NCI-H526 (cell line): ENCODE measurements around the gene DNAH6.

Experiments used
- DNase-seq, 2 experiments: peaks; one replicate each; lab custom pipeline; 2025; lab: John Stamatoyannopoulos, UW

Gene DNAH6

DNA sequence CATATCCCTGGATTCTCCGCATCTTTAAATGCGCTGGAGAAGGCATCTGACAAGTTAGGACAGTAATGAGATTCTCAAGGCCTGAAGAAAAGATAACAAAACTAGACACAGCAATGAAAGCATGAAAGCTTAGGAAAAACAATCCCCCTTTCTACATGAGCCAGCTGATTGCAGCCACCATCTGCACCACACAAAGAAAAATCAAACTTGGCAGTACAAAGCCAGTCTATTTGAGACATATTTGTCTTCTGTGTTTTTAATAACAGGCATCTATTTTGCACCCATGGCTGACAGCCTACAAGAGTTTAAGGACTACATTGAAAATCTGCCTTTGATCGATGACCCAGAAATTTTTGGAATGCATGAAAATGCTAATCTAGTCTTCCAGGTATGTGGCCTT lies 281.0 kb downstream of the DNAH6 start:
- no peak for DNase-seq

DNA sequence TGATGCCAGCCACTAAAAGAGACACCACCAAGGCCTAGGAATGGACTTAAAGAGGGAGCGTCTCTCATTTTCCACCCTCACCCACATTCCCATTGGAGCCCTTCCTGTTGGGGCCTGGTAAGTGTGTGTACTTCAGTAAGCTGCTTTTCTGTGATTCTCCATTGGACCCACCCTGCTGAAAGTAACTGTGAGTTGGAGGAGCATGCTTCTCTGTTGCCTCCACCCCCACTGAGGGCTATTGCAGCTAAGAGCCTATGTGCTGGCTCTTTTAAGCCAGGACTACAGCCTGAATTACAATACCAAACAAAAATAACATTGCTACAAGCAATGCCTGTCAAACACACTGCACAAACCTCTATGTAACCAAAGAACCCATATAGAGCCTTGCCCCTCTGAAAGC lies 283.5 kb downstream of the DNAH6 start:
- no peak for DNase-seq

- DNase-seq, result no peak
Measured at GRCh38 chr2:84800194-84800805, 284.0 kb downstream of the DNAH6 start.

GRCh38 chr2:84801811-84802210 lies 285.5 kb downstream of the DNAH6 start:
- DNase-seq, result no peak

GRCh38 chr2:84805250-84805958 lies 289.1 kb downstream of the DNAH6 start:
- no peak for DNase-seq

DNA sequence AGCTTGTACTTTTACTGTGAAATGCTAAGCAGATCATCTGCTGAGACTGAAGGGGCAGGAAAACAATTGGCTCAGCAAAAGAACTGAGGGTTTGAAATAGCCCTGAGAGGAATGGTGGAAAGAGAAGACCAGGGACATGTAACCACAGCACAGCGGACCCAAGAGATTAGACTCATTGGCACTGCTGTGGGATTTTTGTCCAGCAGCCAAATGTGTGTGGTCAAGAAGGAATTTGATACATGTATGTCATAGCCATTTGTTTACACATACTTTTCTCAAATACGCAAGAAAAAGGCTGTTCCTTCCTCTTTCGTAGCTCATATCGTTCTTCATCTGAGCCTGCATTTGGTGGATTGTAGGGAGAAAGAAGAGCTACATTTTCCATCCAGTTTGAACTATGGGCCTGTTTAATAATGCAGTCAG lies 290.8 kb downstream of the DNAH6 start:
- DNase-seq, result no peak

DNA sequence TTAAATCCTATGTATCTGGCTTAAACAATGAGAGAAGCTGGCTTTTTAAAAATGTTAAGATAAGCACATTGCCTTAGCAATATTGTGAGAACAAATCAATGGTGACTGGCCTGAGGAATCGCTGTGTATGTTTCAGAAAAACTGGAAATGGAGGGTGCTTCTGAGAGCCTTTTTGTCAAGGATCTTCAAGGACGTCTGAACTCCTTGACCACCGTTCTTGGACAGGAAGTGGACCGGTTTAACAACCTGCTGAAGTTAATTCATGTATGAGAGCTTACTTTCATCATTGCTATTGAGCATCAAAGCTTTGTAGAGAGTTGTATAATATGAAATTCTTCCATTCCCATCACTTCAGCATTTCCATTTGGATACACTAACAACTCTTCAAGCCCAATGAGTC lies 292.0 kb downstream of the DNAH6 start:
- no peak for DNase-seq

DNA sequence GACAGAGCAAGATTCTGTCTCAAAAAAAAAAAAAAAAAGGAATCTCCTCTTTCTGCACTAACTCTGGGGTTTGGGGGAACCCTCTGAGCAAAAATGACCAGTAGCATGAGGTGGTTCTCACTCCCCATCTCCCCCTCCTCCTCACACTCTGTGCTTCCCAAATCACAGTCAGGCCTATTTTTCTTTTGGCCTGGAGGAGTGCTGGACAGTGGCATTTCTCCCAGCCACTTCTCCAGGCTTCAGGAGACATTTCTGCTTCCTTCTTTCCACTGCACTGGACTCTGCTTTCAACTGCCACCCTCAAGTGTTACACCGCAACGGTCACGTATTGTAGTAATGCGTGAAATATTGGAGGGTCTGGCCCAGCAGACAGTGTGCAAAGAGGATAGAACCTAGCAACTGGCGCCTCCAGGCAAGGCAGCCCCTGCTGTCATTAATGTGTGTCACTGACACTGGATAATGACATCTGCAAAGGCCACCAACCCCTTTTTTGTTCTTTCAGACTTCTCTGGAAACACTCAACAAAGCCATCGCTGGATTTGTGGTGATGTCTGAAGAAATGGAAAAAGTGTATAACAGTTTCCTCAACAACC lies 295.6 kb downstream of the DNAH6 start:
- DNase-seq, result no peak

- no peak for DNase-seq
Measured at GRCh38 chr2:84815146-84815545, 298.8 kb downstream of the DNAH6 start.

GRCh38 chr2:84816426-84817026 lies 300.2 kb downstream of the DNAH6 start:
- DNase-seq, result no peak

DNA sequence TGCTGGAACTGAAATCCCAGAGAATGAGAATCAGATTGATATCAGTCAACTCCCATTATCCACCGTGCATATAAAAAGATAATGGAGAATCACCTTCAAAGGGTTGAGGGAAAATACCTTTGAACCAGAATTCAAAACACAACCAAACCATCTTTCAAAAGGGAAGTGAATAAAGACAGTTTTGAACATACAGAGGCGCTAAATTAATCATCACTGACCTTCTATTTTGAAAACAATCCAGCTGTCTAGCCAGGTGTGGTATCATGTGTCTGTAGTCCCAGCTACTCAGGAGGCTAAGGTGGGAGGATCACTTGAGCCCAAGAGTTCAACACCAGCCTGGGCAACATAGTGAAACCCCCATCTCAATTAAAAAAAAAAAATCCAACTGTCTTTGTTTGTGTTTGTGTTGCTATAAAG lies 300.9 kb downstream of the DNAH6 start:
- DNase-seq, result no peak

- DNase-seq, result no peak
Measured at GRCh38 chr2:84821806-84822205, 305.5 kb downstream of the DNAH6 start.

- DNase-seq, result no peak
Measured at GRCh38 chr2:84823229-84823628, 306.9 kb downstream of the DNAH6 start.

- DNase-seq, result no peak
Measured at GRCh38 chr2:84823788-84824187, 307.5 kb downstream of the DNAH6 start.

DNA sequence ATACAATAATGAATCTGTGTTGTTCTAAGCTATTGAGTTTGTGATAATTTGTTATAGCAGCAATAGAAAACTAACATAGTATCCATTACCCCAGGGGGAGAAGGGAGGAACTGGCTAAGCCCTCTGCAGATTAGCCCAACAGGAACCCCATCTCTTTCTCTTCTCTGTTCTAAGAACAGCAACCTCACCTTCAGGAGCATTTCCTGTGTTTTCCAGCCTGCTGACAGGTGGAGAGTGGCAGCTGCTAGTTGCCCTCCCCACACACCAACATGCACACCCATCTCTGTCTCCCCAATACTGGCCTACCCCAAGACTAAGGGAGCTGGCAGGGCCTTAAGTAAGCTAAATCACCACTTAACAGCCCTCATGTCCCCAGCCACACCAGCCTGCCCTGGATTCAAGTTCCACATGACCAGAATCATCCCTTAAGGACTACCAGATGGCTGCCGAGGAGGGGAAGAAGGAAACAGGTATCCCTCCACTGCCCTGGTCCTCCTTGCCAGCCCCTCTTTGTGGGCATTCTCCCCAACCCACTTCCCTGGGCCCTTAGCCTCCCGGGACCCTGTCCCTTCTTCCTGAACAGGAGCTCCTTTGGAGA lies 311.8 kb downstream of the DNAH6 start:
- DNase-seq, result no peak

DNA sequence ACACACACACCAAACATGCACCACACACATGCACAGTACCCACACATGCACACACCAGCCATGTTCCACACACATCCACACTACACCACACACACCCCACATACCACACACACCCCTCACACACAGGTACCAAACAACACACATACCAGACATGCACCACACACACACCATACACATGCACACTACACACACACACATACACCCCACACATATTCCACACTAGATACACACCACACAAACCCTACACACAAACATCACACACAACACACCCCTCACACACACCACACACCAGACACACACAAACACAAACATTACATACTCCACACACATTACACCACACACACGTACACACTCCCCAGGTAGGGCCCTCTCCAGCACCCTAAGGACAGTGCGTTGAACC lies 313.4 kb downstream of the DNAH6 start:
- no peak for DNase-seq

DNA sequence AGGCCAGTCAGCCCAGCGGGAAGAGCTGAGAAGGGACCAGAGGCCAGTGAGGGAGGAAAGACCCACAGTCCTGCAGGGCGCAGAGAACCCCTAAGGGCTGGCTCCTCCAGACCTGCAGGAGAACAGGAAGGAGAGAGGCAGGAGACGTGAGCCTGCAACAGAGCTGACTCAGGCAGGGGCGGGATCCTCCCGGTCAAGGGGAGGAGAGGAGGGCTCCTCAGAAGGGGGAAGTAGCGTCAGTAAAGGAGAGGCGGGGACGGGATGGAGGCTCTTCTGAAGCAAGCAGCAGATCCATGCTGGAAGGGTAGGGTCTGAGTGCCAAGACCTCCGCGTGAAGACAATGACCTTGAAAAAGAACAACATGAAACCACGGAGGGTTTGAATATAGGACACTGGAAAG lies 313.8 kb downstream of the DNAH6 start:
- no peak for DNase-seq

- DNase-seq, result peak in 1 of 2 experiments; percentile 6
Measured at GRCh38 chr2:84830758-84831500, 314.6 kb downstream of the DNAH6 start.

DNA sequence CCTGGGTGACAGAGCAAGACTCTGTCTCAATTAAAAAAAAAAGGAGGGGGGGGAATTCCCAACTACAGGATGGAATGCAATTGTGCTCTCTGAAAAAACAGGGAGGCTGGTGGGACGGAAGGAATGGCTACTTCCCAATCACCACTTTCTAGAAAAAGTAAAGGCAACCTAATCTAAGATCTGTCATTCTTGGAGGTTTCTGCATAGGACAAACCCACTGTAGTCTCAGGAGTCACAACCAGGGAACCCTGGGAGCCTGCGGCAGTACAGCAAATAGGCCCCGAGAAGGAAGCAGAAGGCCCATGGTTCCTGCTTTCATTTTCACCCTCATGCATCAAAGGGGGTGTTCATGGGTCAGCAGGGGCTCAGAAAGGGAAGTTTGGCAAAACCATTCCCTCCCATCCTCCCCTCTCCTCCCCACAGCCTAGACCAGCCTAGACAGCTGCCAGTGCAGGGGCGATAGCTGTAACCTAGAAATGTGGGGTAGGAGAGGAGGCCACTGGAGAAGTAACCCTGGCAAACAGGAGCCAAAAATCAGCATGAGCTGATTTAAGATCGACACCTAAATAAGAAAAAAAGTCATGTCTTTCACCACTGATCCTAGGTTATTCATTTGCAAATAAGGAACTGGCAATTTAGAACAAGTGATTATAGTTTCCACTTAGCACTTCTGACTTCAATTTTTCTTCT lies 316.6 kb downstream of the DNAH6 start:
- DNase-seq, result no peak

GRCh38 chr2:84833481-84834150 lies 317.3 kb downstream of the DNAH6 start:
- no peak for DNase-seq

DNA sequence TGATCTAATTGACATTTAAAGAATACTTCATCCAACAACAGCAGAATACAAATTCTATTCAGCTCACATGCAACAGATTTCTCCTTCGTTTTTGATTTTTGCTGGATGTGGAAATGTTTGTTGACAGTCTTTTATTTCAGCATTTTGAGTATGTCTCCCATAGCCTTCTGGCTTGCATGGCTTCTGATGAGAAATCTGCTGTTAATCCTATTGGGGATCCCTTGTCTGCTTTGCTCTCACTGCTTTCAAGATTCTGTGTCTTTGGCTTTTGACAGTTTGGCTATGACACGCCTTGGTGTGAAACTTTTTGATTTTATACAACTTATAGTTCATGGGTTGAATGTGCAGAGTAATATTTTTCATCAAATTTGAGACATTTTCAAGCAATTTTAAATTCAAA lies 319.9 kb downstream of the DNAH6 start:
- no peak for DNase-seq
